ENCODE data around the gene CD22.

DNA sequence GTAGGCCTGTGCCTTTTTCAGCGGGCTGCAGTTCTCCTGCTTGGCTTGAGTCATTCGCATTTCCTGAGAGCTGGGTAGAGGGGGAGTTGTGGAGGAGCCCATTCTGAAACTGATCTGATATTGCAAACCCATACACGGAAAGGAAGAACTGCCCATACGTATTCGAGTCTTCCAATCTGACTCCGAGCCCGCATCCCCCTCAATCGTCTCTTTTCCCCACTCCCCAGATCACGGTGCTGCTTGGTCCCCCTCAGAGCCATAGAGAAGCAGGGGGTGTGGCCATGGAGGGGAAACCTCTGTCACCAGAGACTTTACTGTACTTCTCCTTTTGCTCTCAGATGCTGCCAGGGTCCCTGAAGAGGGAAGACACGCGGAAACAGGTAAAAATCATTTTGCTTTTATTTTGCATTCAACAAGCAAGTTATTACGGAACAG lies at the start of gene CD22:
- TF ChIP-seq POLR2A (IDR thresholded peaks at IDR 0.05), result no peak
- TF ChIP-seq, protein P1, sequence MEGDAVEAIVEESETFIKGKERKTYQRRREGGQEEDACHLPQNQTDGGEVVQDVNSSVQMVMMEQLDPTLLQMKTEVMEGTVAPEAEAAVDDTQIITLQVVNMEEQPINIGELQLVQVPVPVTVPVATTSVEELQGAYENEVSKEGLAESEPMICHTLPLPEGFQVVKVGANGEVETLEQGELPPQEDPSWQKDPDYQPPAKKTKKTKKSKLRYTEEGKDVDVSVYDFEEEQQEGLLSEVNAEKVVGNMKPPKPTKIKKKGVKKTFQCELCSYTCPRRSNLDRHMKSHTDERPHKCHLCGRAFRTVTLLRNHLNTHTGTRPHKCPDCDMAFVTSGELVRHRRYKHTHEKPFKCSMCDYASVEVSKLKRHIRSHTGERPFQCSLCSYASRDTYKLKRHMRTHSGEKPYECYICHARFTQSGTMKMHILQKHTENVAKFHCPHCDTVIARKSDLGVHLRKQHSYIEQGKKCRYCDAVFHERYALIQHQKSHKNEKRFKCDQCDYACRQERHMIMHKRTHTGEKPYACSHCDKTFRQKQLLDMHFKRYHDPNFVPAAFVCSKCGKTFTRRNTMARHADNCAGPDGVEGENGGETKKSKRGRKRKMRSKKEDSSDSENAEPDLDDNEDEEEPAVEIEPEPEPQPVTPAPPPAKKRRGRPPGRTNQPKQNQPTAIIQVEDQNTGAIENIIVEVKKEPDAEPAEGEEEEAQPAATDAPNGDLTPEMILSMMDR (IDR thresholded peaks at IDR 0.05), result no peak

All from tibial nerve (tissue), 3 donors.